Measurements from ENCODE around the gene SLC35D2.

DNA sequence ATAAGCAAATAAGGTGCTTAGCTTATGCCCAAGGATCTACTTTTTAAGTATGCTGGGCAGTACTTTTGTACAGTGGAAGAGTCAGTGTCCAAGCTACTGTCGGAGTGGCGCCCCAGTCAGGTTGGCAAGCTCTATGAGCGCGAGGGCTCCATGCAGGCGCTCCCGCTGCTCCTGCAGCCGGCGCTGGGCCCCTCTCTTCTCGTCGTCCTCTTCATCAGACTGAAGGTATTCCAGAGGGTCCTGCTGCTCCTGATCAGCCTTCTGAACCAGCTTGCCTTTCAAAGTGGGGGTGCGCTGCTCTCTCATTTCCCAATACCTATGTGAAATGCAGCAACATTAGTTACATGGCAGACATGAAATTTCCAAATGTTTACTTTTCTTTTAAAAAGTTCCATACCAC is 4.6 kb upstream of the SLC35D2 start:
- TF ChIP-seq, protein P1, sequence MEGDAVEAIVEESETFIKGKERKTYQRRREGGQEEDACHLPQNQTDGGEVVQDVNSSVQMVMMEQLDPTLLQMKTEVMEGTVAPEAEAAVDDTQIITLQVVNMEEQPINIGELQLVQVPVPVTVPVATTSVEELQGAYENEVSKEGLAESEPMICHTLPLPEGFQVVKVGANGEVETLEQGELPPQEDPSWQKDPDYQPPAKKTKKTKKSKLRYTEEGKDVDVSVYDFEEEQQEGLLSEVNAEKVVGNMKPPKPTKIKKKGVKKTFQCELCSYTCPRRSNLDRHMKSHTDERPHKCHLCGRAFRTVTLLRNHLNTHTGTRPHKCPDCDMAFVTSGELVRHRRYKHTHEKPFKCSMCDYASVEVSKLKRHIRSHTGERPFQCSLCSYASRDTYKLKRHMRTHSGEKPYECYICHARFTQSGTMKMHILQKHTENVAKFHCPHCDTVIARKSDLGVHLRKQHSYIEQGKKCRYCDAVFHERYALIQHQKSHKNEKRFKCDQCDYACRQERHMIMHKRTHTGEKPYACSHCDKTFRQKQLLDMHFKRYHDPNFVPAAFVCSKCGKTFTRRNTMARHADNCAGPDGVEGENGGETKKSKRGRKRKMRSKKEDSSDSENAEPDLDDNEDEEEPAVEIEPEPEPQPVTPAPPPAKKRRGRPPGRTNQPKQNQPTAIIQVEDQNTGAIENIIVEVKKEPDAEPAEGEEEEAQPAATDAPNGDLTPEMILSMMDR (conservative IDR thresholded peaks at IDR 0.05; ENCODE audit: low read length): no peak
- TF ChIP-seq EZH2phosphoT487 (IDR thresholded peaks at IDR 0.05; ENCODE audit: borderline replicate concordance): no peak
